IMR-90 (cell line): ENCODE data around the gene PRIMA1. TPM values are rescaled to one million over a fixed set of nuclear protein-coding genes. Genes with fewer than 3 reads are reported as not detected.

Source experiments
- ATAC-seq: fragments of 200-7000 bp; cut with Tn5 transposase; 2 replicates; pipeline ENCODE4 v1.9.1; 2020; ENCODE audit warnings: low read depth, mild to moderate bottlenecking, moderate library complexity
- BruUV-seq: library from RNA; stranded (reverse); fragments of 400-500 nt; replicated peaks from 2 replicates; lab custom pipeline; 2021; lab: Mats Ljungman, UMichigan
- CTCF ChIA-PET: fragments of 300-600 bp; formaldehyde crosslinking; extraction: SDS; loops from one replicate; lab custom pipeline; 2021; ENCODE audit warnings: antibody characterized with exemption; lab: Yijun Ruan, JAX
- POLR2A ChIA-PET: fragments of 300-600 bp; sonication (Branson Sonifier 250); formaldehyde crosslinking; loops from one replicate; lab custom pipeline; 2022; ENCODE audit warnings: antibody characterized with exemption; ENCODE audit not compliant: unreplicated experiment; lab: Charles Lee
- DNase-seq: peaks from one replicate; pipeline ENCODE4 v3.0.0; 2013
- H2AFZ ChIP-seq: replicated peaks from 2 replicates; pipeline ENCODE3; 2013; ENCODE audit warnings: low read length, mild to moderate bottlenecking; ENCODE audit not compliant: poor library complexity
- H2AK5ac ChIP-seq: 2 replicates; pipeline ENCODE4 v1.6.1; 2013; ENCODE audit warnings: low read depth, low read length, inconsistent platforms
- H2AK9ac ChIP-seq: replicated peaks from 2 replicates; pipeline ENCODE3; 2013; ENCODE audit warnings: mild to moderate bottlenecking, low read depth, low read length, moderate library complexity; ENCODE audit not compliant: poor library complexity
- H2BK120ac ChIP-seq: 2 replicates; pipeline ENCODE4 v1.6.1; 2013; ENCODE audit warnings: low read depth, low read length, inconsistent platforms
- H2BK15ac ChIP-seq: 3 replicates; pipeline ENCODE4 v1.6.1; 2013; ENCODE audit warnings: low read depth, low read length, inconsistent platforms
- H2BK20ac ChIP-seq: 2 replicates; pipeline ENCODE4 v1.6.1; 2013; ENCODE audit warnings: low read depth, mild to moderate bottlenecking, inconsistent platforms, low read length, moderate library complexity
- H2BK5ac ChIP-seq: 2 replicates; pipeline ENCODE4 v1.6.1; 2013; ENCODE audit warnings: mild to moderate bottlenecking, low read depth, low read length, inconsistent platforms; ENCODE audit not compliant: poor library complexity, severe bottlenecking
- H3K14ac ChIP-seq: replicated peaks from 2 replicates; pipeline ENCODE4 v1.6.1; 2013; ENCODE audit warnings: low read depth, low read length, inconsistent platforms
- H3K18ac ChIP-seq: 2 replicates; pipeline ENCODE4 v1.6.1; 2013; ENCODE audit warnings: low read depth, low read length, control low read depth
- H3K23ac ChIP-seq: 2 replicates; pipeline ENCODE4 v1.6.1; 2013; ENCODE audit warnings: low read depth, low read length, inconsistent platforms
- H3K27ac ChIP-seq: 2 replicates; pipeline ENCODE4 v1.5.1; 2013; ENCODE audit warnings: mild to moderate bottlenecking, control low read depth, low read length; ENCODE audit not compliant: insufficient read depth
- H3K27me3 ChIP-seq: 2 replicates; pipeline ENCODE4 v1.6.1; 2013; ENCODE audit warnings: low read length; ENCODE audit not compliant: control insufficient read depth, insufficient read depth
- H3K36me3 ChIP-seq: 2 replicates; pipeline ENCODE4 v1.6.1; 2013; ENCODE audit warnings: low read length, mixed read lengths; ENCODE audit not compliant: control insufficient read depth, insufficient read depth
- H3K4ac ChIP-seq: 2 replicates; pipeline ENCODE4 v1.6.1; 2013; ENCODE audit warnings: low read depth, low read length, inconsistent platforms
- H3K4me1 ChIP-seq: 2 replicates; pipeline ENCODE4 v1.6.1; 2013; ENCODE audit warnings: low read length, mixed read lengths; ENCODE audit not compliant: control insufficient read depth, insufficient read depth
- H3K4me2 ChIP-seq: 2 replicates; pipeline ENCODE4 v1.6.1; 2013; ENCODE audit warnings: low read depth, mild to moderate bottlenecking, control low read depth, low read length, moderate library complexity
- H3K4me3 ChIP-seq: 2 replicates; pipeline ENCODE4 v1.5.1; 2013; ENCODE audit warnings: low read depth, mild to moderate bottlenecking, control low read depth, low read length, moderate library complexity; ENCODE audit not compliant: insufficient read depth
- H3K56ac ChIP-seq: 2 replicates; pipeline ENCODE4 v1.6.1; 2013; ENCODE audit warnings: low read length, inconsistent platforms; ENCODE audit not compliant: insufficient read depth; ENCODE audit errors: extremely low read depth
- H3K79me1 ChIP-seq, 2 experiments: 2 replicates each; pipeline ENCODE4 v1.6.1; 2013; ENCODE audit warnings: low read length in 2 of 2, inconsistent platforms in 1 of 2, low read depth in 1 of 2
- H3K9ac ChIP-seq: 2 replicates; pipeline ENCODE4 v1.6.1; 2013; ENCODE audit warnings: low read depth, low read length, control low read depth
- H3K9me1 ChIP-seq: 2 replicates; pipeline ENCODE4 v1.6.1; 2013; ENCODE audit warnings: low read length, inconsistent platforms; ENCODE audit not compliant: insufficient read depth
- H3K9me3 ChIP-seq: 2 replicates; pipeline ENCODE4 v1.6.1; 2013; ENCODE audit warnings: low read length; ENCODE audit not compliant: control insufficient read depth, insufficient read depth
- H4K20me1 ChIP-seq: 2 replicates; pipeline ENCODE4 v1.6.1; 2013; ENCODE audit warnings: low read length, inconsistent platforms; ENCODE audit not compliant: insufficient read depth
- H4K5ac ChIP-seq: 2 replicates; pipeline ENCODE4 v1.6.1; 2013; ENCODE audit warnings: mild to moderate bottlenecking, low read depth, low read length, control low read depth
- H4K8ac ChIP-seq, 2 experiments: 2 replicates each; pipeline ENCODE4 v1.6.1; 2013; ENCODE audit warnings: low read depth in 2 of 2, low read length in 2 of 2, control low read depth in 1 of 2, inconsistent platforms in 1 of 2
- H4K91ac ChIP-seq: 2 replicates; pipeline ENCODE4 v1.6.1; 2013; ENCODE audit warnings: low read depth, low read length, inconsistent platforms; ENCODE audit not compliant: insufficient read depth
- BHLHE40 ChIP-seq: fragments of 150-350 bp; IDR thresholded peaks from 2 replicates; pipeline ENCODE4 v1.6.1; 2016; ENCODE audit warnings: mild to moderate bottlenecking, low read depth, low read length
- CEBPB ChIP-seq: IDR thresholded peaks from 2 replicates; pipeline ENCODE4 v1.6.1; 2012; ENCODE audit warnings: low read depth, low read length, improper control_type of control experiment
- CHD1 ChIP-seq: IDR thresholded peaks from 2 replicates; pipeline ENCODE4 v1.6.1; 2012; ENCODE audit warnings: low read depth, low read length, improper control_type of control experiment
- CTCF ChIP-seq: conservative IDR thresholded peaks from 2 replicates; pipeline ENCODE4 v1.5.1; 2012; ENCODE audit warnings: mild to moderate bottlenecking, low read depth, low read length, improper control_type of control experiment
- ELK1 ChIP-seq: fragments of 150-350 bp; IDR thresholded peaks from 2 replicates; pipeline ENCODE4 v1.6.1; 2016; ENCODE audit warnings: low read depth, mild to moderate bottlenecking, low read length, moderate library complexity, borderline replicate concordance
- FOS ChIP-seq: fragments of 150-350 bp; IDR thresholded peaks from 2 replicates; pipeline ENCODE4 v1.6.1; 2016; ENCODE audit warnings: low read depth, low read length
- MAFK ChIP-seq: IDR thresholded peaks from 2 replicates; pipeline ENCODE4 v1.6.1; 2012; ENCODE audit warnings: low read depth, low read length, improper control_type of control experiment
- MXI1 ChIP-seq: IDR thresholded peaks from 2 replicates; pipeline ENCODE4 v1.6.1; 2012; ENCODE audit warnings: low read depth, mild to moderate bottlenecking, low read length, moderate library complexity, borderline replicate concordance
- POLR2A ChIP-seq: IDR thresholded peaks from 2 replicates; pipeline ENCODE4 v1.6.1; 2012; ENCODE audit warnings: mild to moderate bottlenecking, low read depth, low read length
- SMC3 ChIP-seq: fragments of 150-350 bp; IDR thresholded peaks from 2 replicates; pipeline ENCODE4 v1.6.1; 2016; ENCODE audit warnings: low read depth, mild to moderate bottlenecking, antibody characterized with exemption, low read length, moderate library complexity
- USF2 ChIP-seq: fragments of 150-350 bp; IDR thresholded peaks from 2 replicates; pipeline ENCODE4 v1.6.1; 2017; ENCODE audit warnings: mild to moderate bottlenecking, antibody characterized with exemption, low read length, low read depth
- WGBS, 2 experiments: methylation state at CpG; one replicate each; pipeline versions ENCODE4 v1.1.5 to v1.1.7; 2013; ENCODE audit warnings: missing lambda C conversion rate in 2 of 2; ENCODE audit not compliant: insufficient read length in 1 of 2; ENCODE audit errors: extremely low coverage in 2 of 2; 5-methylcytosine and 5-hydroxymethylcytosine counted together
- dilution Hi-C: fragments of 300-500 bp; cut with HindIII; formaldehyde crosslinking; loops from one replicate; pipeline ENCODE4 v1.14.3; 2018; ENCODE audit warnings: low sequenced_read_pairs; ENCODE audit not compliant: unreplicated experiment
- in situ Hi-C: fragments of 300-500 bp; cut with MboI; formaldehyde crosslinking; loops from 3 replicates; pipeline ENCODE4 v1.14.3; 2019; ENCODE audit warnings: low sequenced_read_pairs, inconsistent platforms, mixed read lengths
- intact Hi-C: fragments of 100-400 bp; cut with micrococcal nuclease; formaldehyde crosslinking; loops from 2 replicates; pipeline ENCODE4 v1.10.0; 2022
- polyA plus RNA-seq, 3 experiments: library from polyadenylated mRNA; depleted of rRNA; stranded (reverse); fragments of >200 nt; gene quantifications; 2 replicates each; pipeline ENCODE4 v1.2.3, GENCODE V29; 2012; ENCODE audit warnings: low replicate concordance in 1 of 3
- total RNA-seq: library from RNA; depleted of rRNA; stranded (reverse); fragments of >200 nt; gene quantifications from 2 replicates; pipeline ENCODE4 v1.2.3, GENCODE V29; 2012

Gene PRIMA1
- total and polyA plus RNA-seq, 2 of the 4 experiments (the other 2 are of a cell fraction), result not detected

GRCh38 chr14:93702946-93703345 is 85.3 kb downstream of the PRIMA1 start:
- H3K14ac ChIP-seq, result no peak overlapping the region
- no peak overlapping the region for H2AK9ac ChIP-seq
- dilution Hi-C loops (no loop called here), in situ Hi-C loops (no loop called here), intact Hi-C loops (no loop called here)
- H2AFZ ChIP-seq, result no peak overlapping the region
- ChIA-PET CTCF (no interaction called here), POLR2A (no interaction called here)
- TF ChIP-seq BHLHE40 (no peak), POLR2A (no peak), MXI1 (no peak), ELK1 (no peak), MAFK (no peak), CTCF (no peak), CEBPB (no peak), SMC3 (no peak), FOS (no peak), CHD1 (no peak), USF2 (no peak)
- no peak overlapping the region for H3K4ac ChIP-seq
- H3K27ac ChIP-seq, result no peak overlapping the region
- no peak overlapping the region for H3K56ac ChIP-seq
- H3K9ac ChIP-seq, result no peak overlapping the region
- no peak overlapping the region for H2AK5ac ChIP-seq
- no peak for DNase-seq
- H3K4me2 ChIP-seq, result no peak overlapping the region
- no peak overlapping the region for H4K91ac ChIP-seq
- H3K4me1 ChIP-seq, result no peaks in the 10 kb centered on the region
- H4K20me1 ChIP-seq, result no peaks in the 10 kb centered on the region
- no CpG with 5 or more reads among the region's 6 CpGs for WGBS, 2 experiments
- no peak overlapping the region for H3K4me3 ChIP-seq
- no peaks in the 10 kb centered on the region for H3K27me3 ChIP-seq
- BruUV-seq, result no TSS peak
- no peaks in the 10 kb centered on the region for H3K9me1 ChIP-seq
- H3K23ac ChIP-seq, result no peak overlapping the region
- no peak overlapping the region for H2BK5ac ChIP-seq
- H2BK20ac ChIP-seq, result no peak overlapping the region
- H3K36me3 ChIP-seq, result no peaks in the 10 kb centered on the region
- no peak overlapping the region for H4K5ac ChIP-seq
- no peaks in the 10 kb centered on the region for H3K79me1 ChIP-seq
- no peak overlapping the region for H3K18ac ChIP-seq
- H2BK15ac ChIP-seq, result no peak overlapping the region
- no peak overlapping the region for H2BK120ac ChIP-seq
- H3K9me3 ChIP-seq, result peaks cover 10% of the 10 kb centered on the region; the same call in 1 of the 2 replicates
- ATAC-seq, result no peak
- H4K8ac ChIP-seq, result no peak overlapping the region
